Ovary (tissue), 3 donors: Measurements from ENCODE around the gene CD109.

Experiments used
- EP300 ChIP-seq: sonication (generic); formaldehyde crosslinking; IDR thresholded peaks from one replicate; pipeline ENCODE4 v1.6.1; 2017; ENCODE audit warnings: antibody characterized with exemption
- TF ChIP-seq, protein P1 (sequence below), 3 donors: fragments of 450-650 bp in 2 of 3; fragments of 200-600 bp in 1 of 3; IDR thresholded peaks; one replicate each; pipeline versions ENCODE4 v1.5.1 to v1.8.0; 2016 to 2022; ENCODE audit warnings: antibody characterized with exemption in 3 of 3, mild to moderate bottlenecking in 1 of 3
- donor health status: DM: no; HTN: no; CAD: no.

DNA sequence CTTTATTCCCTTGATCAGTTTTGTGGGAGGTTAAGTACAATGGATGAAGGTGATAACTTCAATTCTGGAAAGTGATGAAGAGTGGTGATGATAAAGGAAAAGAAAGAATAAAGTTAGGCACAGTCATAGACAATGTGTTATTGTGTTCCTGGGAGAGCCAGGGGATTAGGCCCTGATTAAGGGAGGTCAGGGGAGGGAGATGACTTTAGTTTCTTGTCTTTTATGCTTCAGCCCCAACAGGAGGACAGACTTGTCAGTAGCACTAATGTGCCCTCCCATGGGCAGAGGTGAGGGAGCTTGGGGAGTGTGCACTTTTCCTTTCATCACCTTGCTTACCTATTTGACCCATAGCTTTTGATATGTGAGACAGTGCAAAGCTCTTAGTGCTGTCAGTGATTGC, 115.7 kb downstream of the CD109 start:
- TF ChIP-seq, protein P1, sequence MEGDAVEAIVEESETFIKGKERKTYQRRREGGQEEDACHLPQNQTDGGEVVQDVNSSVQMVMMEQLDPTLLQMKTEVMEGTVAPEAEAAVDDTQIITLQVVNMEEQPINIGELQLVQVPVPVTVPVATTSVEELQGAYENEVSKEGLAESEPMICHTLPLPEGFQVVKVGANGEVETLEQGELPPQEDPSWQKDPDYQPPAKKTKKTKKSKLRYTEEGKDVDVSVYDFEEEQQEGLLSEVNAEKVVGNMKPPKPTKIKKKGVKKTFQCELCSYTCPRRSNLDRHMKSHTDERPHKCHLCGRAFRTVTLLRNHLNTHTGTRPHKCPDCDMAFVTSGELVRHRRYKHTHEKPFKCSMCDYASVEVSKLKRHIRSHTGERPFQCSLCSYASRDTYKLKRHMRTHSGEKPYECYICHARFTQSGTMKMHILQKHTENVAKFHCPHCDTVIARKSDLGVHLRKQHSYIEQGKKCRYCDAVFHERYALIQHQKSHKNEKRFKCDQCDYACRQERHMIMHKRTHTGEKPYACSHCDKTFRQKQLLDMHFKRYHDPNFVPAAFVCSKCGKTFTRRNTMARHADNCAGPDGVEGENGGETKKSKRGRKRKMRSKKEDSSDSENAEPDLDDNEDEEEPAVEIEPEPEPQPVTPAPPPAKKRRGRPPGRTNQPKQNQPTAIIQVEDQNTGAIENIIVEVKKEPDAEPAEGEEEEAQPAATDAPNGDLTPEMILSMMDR (IDR thresholded peaks at IDR 0.05): no peak
- no peak for TF ChIP-seq EP300
